ENCODE data around the gene SYT8. TPM values are rescaled to one million over a fixed set of nuclear protein-coding genes. Genes with fewer than 3 reads are reported as not detected.

Gene SYT8
- total and polyA plus RNA-seq, 2 experiments from 2014 or later: not detected

- H3K27me3 Mint-ChIP-seq (ENCODE audit: insufficient read depth, low read depth, poor library complexity): peaks cover 3% of the 10 kb centered on the region
- Histone ChIP-seq H3F3A (replicated peaks; ENCODE audit: low read depth) (no peaks in the 10 kb centered on the region), H3K9me2 (ENCODE audit: insufficient read depth) (no peaks in the 10 kb centered on the region), H3K79me2 (replicated peaks; ENCODE audit: insufficient read depth) (no peaks in the 10 kb centered on the region), H3K27ac (ENCODE audit: low read depth) (no peak overlapping the region), H3K4me1 (ENCODE audit: insufficient read depth) (no peaks in the 10 kb centered on the region), H3K27me3 (ENCODE audit: insufficient read depth) (no peaks in the 10 kb centered on the region), H2AFZ (no peak overlapping the region), H4K20me1 (replicated peaks; ENCODE audit: insufficient read depth) (no peaks in the 10 kb centered on the region), H3K4me2 (no peak overlapping the region), H3K36me3 (ENCODE audit: insufficient read depth) (no peaks in the 10 kb centered on the region), H3K4me3 (no peak overlapping the region)
- H3K9me3 Mint-ChIP-seq: no peaks in the 10 kb centered on the region
- H3K4me3 Mint-ChIP-seq: no peak overlapping the region
- H3K36me3 Mint-ChIP-seq (ENCODE audit: low read depth): no peaks in the 10 kb centered on the region
- DNase-seq (ENCODE audit: low spot score) (no peak), ATAC-seq (no peak)
- H3K27ac Mint-ChIP-seq: no peak overlapping the region
- peaks cover 2% of the 10 kb centered on the region; the same call in 2 of the 3 replicates for H3K4me1 Mint-ChIP-seq
- no peak for TF ChIP-seq STAT1 (IDR thresholded peaks at IDR 0.05; ENCODE audit: unreplicated experiment)
- TF ChIP-seq ZNF331 (CRISPR knock-in tag; IDR thresholded peaks at IDR 0.05; ENCODE audit: low read depth): no peak
- TF ChIP-seq NANOG (IDR thresholded peaks at IDR 0.05; ENCODE audit: borderline replicate concordance): no peak
- TF ChIP-seq, protein P1, sequence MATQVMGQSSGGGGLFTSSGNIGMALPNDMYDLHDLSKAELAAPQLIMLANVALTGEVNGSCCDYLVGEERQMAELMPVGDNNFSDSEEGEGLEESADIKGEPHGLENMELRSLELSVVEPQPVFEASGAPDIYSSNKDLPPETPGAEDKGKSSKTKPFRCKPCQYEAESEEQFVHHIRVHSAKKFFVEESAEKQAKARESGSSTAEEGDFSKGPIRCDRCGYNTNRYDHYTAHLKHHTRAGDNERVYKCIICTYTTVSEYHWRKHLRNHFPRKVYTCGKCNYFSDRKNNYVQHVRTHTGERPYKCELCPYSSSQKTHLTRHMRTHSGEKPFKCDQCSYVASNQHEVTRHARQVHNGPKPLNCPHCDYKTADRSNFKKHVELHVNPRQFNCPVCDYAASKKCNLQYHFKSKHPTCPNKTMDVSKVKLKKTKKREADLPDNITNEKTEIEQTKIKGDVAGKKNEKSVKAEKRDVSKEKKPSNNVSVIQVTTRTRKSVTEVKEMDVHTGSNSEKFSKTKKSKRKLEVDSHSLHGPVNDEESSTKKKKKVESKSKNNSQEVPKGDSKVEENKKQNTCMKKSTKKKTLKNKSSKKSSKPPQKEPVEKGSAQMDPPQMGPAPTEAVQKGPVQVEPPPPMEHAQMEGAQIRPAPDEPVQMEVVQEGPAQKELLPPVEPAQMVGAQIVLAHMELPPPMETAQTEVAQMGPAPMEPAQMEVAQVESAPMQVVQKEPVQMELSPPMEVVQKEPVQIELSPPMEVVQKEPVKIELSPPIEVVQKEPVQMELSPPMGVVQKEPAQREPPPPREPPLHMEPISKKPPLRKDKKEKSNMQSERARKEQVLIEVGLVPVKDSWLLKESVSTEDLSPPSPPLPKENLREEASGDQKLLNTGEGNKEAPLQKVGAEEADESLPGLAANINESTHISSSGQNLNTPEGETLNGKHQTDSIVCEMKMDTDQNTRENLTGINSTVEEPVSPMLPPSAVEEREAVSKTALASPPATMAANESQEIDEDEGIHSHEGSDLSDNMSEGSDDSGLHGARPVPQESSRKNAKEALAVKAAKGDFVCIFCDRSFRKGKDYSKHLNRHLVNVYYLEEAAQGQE (IDR thresholded peaks at IDR 0.05; ENCODE audit: unreplicated experiment): no peak
- TF ChIP-seq, protein P2, sequence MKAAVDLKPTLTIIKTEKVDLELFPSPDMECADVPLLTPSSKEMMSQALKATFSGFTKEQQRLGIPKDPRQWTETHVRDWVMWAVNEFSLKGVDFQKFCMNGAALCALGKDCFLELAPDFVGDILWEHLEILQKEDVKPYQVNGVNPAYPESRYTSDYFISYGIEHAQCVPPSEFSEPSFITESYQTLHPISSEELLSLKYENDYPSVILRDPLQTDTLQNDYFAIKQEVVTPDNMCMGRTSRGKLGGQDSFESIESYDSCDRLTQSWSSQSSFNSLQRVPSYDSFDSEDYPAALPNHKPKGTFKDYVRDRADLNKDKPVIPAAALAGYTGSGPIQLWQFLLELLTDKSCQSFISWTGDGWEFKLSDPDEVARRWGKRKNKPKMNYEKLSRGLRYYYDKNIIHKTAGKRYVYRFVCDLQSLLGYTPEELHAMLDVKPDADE (IDR thresholded peaks at IDR 0.05): no peak
- TF ChIP-seq, protein P3, sequence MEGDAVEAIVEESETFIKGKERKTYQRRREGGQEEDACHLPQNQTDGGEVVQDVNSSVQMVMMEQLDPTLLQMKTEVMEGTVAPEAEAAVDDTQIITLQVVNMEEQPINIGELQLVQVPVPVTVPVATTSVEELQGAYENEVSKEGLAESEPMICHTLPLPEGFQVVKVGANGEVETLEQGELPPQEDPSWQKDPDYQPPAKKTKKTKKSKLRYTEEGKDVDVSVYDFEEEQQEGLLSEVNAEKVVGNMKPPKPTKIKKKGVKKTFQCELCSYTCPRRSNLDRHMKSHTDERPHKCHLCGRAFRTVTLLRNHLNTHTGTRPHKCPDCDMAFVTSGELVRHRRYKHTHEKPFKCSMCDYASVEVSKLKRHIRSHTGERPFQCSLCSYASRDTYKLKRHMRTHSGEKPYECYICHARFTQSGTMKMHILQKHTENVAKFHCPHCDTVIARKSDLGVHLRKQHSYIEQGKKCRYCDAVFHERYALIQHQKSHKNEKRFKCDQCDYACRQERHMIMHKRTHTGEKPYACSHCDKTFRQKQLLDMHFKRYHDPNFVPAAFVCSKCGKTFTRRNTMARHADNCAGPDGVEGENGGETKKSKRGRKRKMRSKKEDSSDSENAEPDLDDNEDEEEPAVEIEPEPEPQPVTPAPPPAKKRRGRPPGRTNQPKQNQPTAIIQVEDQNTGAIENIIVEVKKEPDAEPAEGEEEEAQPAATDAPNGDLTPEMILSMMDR (conservative IDR thresholded peaks at IDR 0.05; ENCODE audit: low read depth in 2 of 2): no peak
- no peak for TF ChIP-seq ZNF114 (CRISPR knock-in tag; IDR thresholded peaks at IDR 0.05)
- TF ChIP-seq POLR2AphosphoS5 (IDR thresholded peaks at IDR 0.05; ENCODE audit: low read depth): no peak
- TF ChIP-seq EZH2 (IDR thresholded peaks at IDR 0.05; ENCODE audit: low read depth, unreplicated experiment): no peak
- TF ChIP-seq JUNB (IDR thresholded peaks at IDR 0.05; ENCODE audit: unreplicated experiment): no peak
Observed at GRCh38 chr11:1872267-1872985, 37.6 kb downstream of the SYT8 start.

Data from GM23338 (cell line).